ENCODE measurements around the gene MYRIP.
"Not testable (repeated sequence)": the region's sequence is repeated elsewhere in the genome, so short reads cannot be mapped to it uniquely, and the experiment has no call there.

The MYRIP gene

DNA sequence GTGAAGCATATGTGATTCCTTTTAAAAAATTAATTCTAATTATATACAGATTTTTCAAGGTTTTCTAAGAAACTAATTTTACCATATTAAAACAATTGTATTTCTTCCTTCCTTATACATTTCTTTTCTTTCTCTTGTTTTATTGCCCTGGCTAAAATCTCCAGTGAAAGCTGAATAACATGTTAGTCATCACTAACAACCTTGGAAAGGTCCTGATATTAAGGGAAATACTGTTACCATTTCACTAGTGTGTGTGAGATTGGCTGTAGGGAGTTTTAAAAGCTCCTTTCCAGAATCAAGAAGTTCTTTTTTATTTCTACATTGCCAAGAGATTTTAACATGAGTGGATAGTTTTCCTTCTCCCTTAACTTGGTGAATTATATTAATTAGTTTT lies 270.4 kb downstream of the MYRIP start:
- no peaks in the 10 kb centered on the region for H3K36me3 ChIP-seq (ENCODE audit: control insufficient read depth in 1 of 2, insufficient read depth in 2 of 2, low read length in 2 of 2)
- H3K4me1 ChIP-seq (ENCODE audit: control insufficient read depth in 1 of 2, insufficient read depth in 2 of 2, low read length in 2 of 2): no peaks in the 10 kb centered on the region
- no peak overlapping the region for H3K9ac ChIP-seq (ENCODE audit: low read depth in 1 of 2, low read length in 2 of 2)
- H3K27ac ChIP-seq (ENCODE audit: low read depth, low read length): no peak overlapping the region
- peaks cover 0 to 2% of the 10 kb centered on the region in 2 donors for H3K9me3 ChIP-seq (ENCODE audit: control insufficient read depth in 1 of 2, low read length in 2 of 2)
- H3K4me3 ChIP-seq (ENCODE audit: low read depth in 1 of 2, low read length in 2 of 2): no peak overlapping the region
- H3K27me3 ChIP-seq (ENCODE audit: control insufficient read depth in 1 of 2, insufficient read depth in 2 of 2, low read length in 2 of 2): no peaks in the 10 kb centered on the region

GRCh38 chr3:40083066-40083465 lies 273.7 kb downstream of the MYRIP start:
- H3K27me3 ChIP-seq (ENCODE audit: control insufficient read depth in 1 of 2, insufficient read depth in 2 of 2, low read length in 2 of 2): no peaks in the 10 kb centered on the region
- no peak overlapping the region for H3K4me3 ChIP-seq (ENCODE audit: low read depth in 1 of 2, low read length in 2 of 2)
- H3K9me3 ChIP-seq (ENCODE audit: control insufficient read depth in 1 of 2, low read length in 2 of 2): peaks cover 0 to 2% of the 10 kb centered on the region in 2 donors
- no peak overlapping the region for H3K9ac ChIP-seq (ENCODE audit: low read depth in 1 of 2, low read length in 2 of 2)
- H3K27ac ChIP-seq (ENCODE audit: low read depth, low read length): no peak overlapping the region
- no peaks in the 10 kb centered on the region for H3K36me3 ChIP-seq (ENCODE audit: control insufficient read depth in 1 of 2, insufficient read depth in 2 of 2, low read length in 2 of 2)
- no peaks in the 10 kb centered on the region for H3K4me1 ChIP-seq (ENCODE audit: control insufficient read depth in 1 of 2, insufficient read depth in 2 of 2, low read length in 2 of 2)

DNA sequence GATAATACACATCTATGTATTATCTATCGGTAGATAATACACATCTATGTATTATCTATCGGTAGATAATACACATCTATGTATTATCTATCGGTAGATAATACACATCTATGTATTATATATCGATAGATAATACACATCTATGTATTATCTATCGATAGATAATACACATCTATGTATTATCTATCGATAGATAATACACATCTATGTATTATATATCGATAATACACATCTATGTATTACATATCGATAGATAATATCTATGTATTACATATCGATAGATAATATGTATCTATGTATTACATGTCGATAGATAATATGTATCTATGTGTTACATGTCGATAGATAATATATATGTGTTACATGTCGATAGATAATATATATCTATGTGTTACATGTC lies 275.0 kb downstream of the MYRIP start:
- H3K27ac ChIP-seq (ENCODE audit: low read depth, low read length); H3K9me3 ChIP-seq (ENCODE audit: control insufficient read depth in 1 of 2, low read length in 2 of 2); H3K4me1 ChIP-seq (ENCODE audit: control insufficient read depth in 1 of 2, insufficient read depth in 2 of 2, low read length in 2 of 2); H3K4me3 ChIP-seq (ENCODE audit: low read depth in 1 of 2, low read length in 2 of 2); H3K9ac ChIP-seq (ENCODE audit: low read depth in 1 of 2, low read length in 2 of 2); H3K27me3 ChIP-seq (ENCODE audit: control insufficient read depth in 1 of 2, insufficient read depth in 2 of 2, low read length in 2 of 2); H3K36me3 ChIP-seq (ENCODE audit: control insufficient read depth in 1 of 2, insufficient read depth in 2 of 2, low read length in 2 of 2): not testable (repeated sequence)

DNA sequence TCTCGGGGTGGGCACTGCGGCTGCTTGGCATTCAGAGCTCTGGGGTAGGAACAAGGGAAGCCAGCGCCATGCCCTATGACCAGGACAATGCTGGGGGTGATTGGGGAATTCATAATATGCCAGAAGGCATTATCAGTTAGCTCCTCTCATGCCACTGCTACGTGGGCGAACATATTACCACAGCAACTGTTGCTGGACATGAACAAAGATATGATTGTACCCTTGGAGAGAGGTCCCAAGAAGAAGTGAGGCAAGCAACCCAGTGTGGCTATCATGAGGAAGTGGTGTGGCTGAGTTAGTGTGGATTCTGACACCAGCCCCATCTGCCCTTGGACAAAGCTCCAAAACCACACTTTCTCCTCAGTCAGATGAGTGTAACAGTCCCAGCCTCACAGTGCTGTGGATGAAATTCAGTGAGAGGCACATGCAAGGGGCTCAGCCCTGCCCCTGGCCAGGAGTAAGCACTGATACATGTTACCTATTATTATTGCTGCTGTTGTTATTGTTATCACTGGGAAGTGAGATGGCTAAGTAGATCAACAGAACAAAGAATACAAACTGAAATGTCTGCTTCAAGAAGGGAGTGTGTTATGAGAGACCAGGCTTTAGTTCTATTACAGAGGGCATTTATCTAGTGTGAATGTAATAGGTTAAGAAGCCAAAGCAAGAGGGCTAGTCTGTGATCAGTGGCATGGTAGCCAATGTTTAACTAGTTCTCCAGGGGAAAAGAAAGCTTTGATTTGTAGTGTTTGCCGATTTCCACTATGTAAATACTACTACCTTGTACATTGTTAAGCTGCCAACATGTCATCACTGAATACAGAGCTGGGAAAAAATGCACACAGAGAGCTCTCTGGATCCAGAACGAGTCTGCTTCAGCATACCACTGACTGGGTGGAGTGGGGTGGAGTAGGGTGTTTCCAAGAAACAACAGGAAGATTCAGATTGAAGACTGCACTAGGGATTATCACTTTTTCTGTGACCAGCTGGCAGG lies 277.8 kb downstream of the MYRIP start:
- Histone ChIP-seq H3K27ac (ENCODE audit: low read depth, low read length) (no peak overlapping the region), H3K4me3 (ENCODE audit: low read depth in 1 of 2, low read length in 2 of 2) (no peak overlapping the region)

GRCh38 chr3:40088527-40089170 lies 279.2 kb downstream of the MYRIP start:
- H3K4me3 ChIP-seq (ENCODE audit: low read depth in 1 of 2, low read length in 2 of 2): no peak overlapping the region
- no peak overlapping the region for H3K9ac ChIP-seq (ENCODE audit: low read depth in 1 of 2, low read length in 2 of 2)
- H3K27ac ChIP-seq (ENCODE audit: low read depth, low read length): no peak overlapping the region
- H3K9me3 ChIP-seq (ENCODE audit: control insufficient read depth in 1 of 2, low read length in 2 of 2): no peaks in the 10 kb centered on the region
- no peaks in the 10 kb centered on the region for H3K27me3 ChIP-seq (ENCODE audit: control insufficient read depth in 1 of 2, insufficient read depth in 2 of 2, low read length in 2 of 2)
- H3K36me3 ChIP-seq (ENCODE audit: control insufficient read depth in 1 of 2, insufficient read depth in 2 of 2, low read length in 2 of 2): no peaks in the 10 kb centered on the region
- H3K4me1 ChIP-seq (ENCODE audit: control insufficient read depth in 1 of 2, insufficient read depth in 2 of 2, low read length in 2 of 2): no peaks in the 10 kb centered on the region

More for the DNA sequence above, 277.8 kb downstream of the MYRIP start:
- H3K9ac ChIP-seq (ENCODE audit: low read depth in 1 of 2, low read length in 2 of 2): no peak overlapping the region
- H3K9me3 ChIP-seq (ENCODE audit: control insufficient read depth in 1 of 2, low read length in 2 of 2): peaks cover 0 to 2% of the 10 kb centered on the region in 2 donors
- H3K27me3 ChIP-seq (ENCODE audit: control insufficient read depth in 1 of 2, insufficient read depth in 2 of 2, low read length in 2 of 2): no peaks in the 10 kb centered on the region
- H3K4me1 ChIP-seq (ENCODE audit: control insufficient read depth in 1 of 2, insufficient read depth in 2 of 2, low read length in 2 of 2): no peaks in the 10 kb centered on the region
- H3K36me3 ChIP-seq (ENCODE audit: control insufficient read depth in 1 of 2, insufficient read depth in 2 of 2, low read length in 2 of 2): no peaks in the 10 kb centered on the region

GRCh38 chr3:40096661-40097111 lies 287.3 kb downstream of the MYRIP start:
- H3K27me3 ChIP-seq (ENCODE audit: control insufficient read depth in 1 of 2, insufficient read depth in 2 of 2, low read length in 2 of 2): no peaks in the 10 kb centered on the region
- no peak overlapping the region for H3K9ac ChIP-seq (ENCODE audit: low read depth in 1 of 2, low read length in 2 of 2)
- no peak overlapping the region for H3K27ac ChIP-seq (ENCODE audit: low read depth, low read length)
- no peaks in the 10 kb centered on the region for H3K36me3 ChIP-seq (ENCODE audit: control insufficient read depth in 1 of 2, insufficient read depth in 2 of 2, low read length in 2 of 2)
- peaks cover 0 to 1% of the 10 kb centered on the region in 2 donors for H3K9me3 ChIP-seq (ENCODE audit: control insufficient read depth in 1 of 2, low read length in 2 of 2)
- no peak overlapping the region for H3K4me3 ChIP-seq (ENCODE audit: low read depth in 1 of 2, low read length in 2 of 2)
- no peaks in the 10 kb centered on the region for H3K4me1 ChIP-seq (ENCODE audit: control insufficient read depth in 1 of 2, insufficient read depth in 2 of 2, low read length in 2 of 2)

GRCh38 chr3:40097131-40098117 lies 288.0 kb downstream of the MYRIP start:
- Histone ChIP-seq H3K4me1 (ENCODE audit: control insufficient read depth in 1 of 2, insufficient read depth in 2 of 2, low read length in 2 of 2) (no peaks in the 10 kb centered on the region), H3K27me3 (ENCODE audit: control insufficient read depth in 1 of 2, insufficient read depth in 2 of 2, low read length in 2 of 2) (no peaks in the 10 kb centered on the region), H3K9ac (ENCODE audit: low read depth in 1 of 2, low read length in 2 of 2) (no peak overlapping the region), H3K9me3 (ENCODE audit: control insufficient read depth in 1 of 2, low read length in 2 of 2) (peaks cover 0 to 3% of the 10 kb centered on the region in 2 donors), H3K27ac (ENCODE audit: low read depth, low read length) (no peak overlapping the region), H3K4me3 (ENCODE audit: low read depth in 1 of 2, low read length in 2 of 2) (no peak overlapping the region), H3K36me3 (ENCODE audit: control insufficient read depth in 1 of 2, insufficient read depth in 2 of 2, low read length in 2 of 2) (no peaks in the 10 kb centered on the region)

DNA sequence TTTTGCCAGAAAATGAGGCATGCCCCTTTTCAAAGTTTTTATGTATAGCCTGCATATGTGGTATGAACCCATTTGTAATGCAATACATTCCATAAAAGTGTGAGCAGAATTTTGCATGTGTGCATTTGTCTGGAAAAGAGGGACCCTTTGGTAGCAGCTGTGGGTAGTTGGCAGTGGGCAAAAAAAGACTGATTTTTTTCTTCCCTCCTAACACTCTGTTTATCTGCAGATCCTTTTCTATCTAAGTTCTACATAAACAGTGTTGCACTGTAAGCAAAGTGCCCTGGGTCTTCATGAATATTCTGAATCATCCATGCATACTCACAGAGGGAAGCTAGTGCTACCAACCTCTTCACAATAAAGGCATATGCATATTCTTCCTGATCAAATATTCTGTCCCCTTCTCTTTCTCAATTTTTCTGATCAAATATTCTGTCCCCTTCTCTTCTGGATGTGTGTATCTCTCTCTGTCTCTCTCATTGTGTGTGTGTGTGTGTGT lies 288.9 kb downstream of the MYRIP start:
- Histone ChIP-seq H3K27ac (ENCODE audit: low read depth, low read length) (no peak overlapping the region), H3K9me3 (ENCODE audit: control insufficient read depth in 1 of 2, low read length in 2 of 2) (peaks cover 0 to 3% of the 10 kb centered on the region in 2 donors), H3K27me3 (ENCODE audit: control insufficient read depth in 1 of 2, insufficient read depth in 2 of 2, low read length in 2 of 2) (no peaks in the 10 kb centered on the region), H3K36me3 (ENCODE audit: control insufficient read depth in 1 of 2, insufficient read depth in 2 of 2, low read length in 2 of 2) (no peaks in the 10 kb centered on the region), H3K4me1 (ENCODE audit: control insufficient read depth in 1 of 2, insufficient read depth in 2 of 2, low read length in 2 of 2) (no peaks in the 10 kb centered on the region), H3K4me3 (ENCODE audit: low read depth in 1 of 2, low read length in 2 of 2) (no peak overlapping the region), H3K9ac (ENCODE audit: low read depth in 1 of 2, low read length in 2 of 2) (no peak overlapping the region)

GRCh38 chr3:40099871-40100270 lies 290.5 kb downstream of the MYRIP start:
- H3K36me3 ChIP-seq (ENCODE audit: control insufficient read depth in 1 of 2, insufficient read depth in 2 of 2, low read length in 2 of 2): no peaks in the 10 kb centered on the region
- H3K27ac ChIP-seq (ENCODE audit: low read depth, low read length): no peak overlapping the region
- no peak overlapping the region for H3K9ac ChIP-seq (ENCODE audit: low read depth in 1 of 2, low read length in 2 of 2)
- no peak overlapping the region for H3K4me3 ChIP-seq (ENCODE audit: low read depth in 1 of 2, low read length in 2 of 2)
- H3K4me1 ChIP-seq (ENCODE audit: control insufficient read depth in 1 of 2, insufficient read depth in 2 of 2, low read length in 2 of 2): no peaks in the 10 kb centered on the region
- peaks cover 0 to 3% of the 10 kb centered on the region in 2 donors for H3K9me3 ChIP-seq (ENCODE audit: control insufficient read depth in 1 of 2, low read length in 2 of 2)
- no peaks in the 10 kb centered on the region for H3K27me3 ChIP-seq (ENCODE audit: control insufficient read depth in 1 of 2, insufficient read depth in 2 of 2, low read length in 2 of 2)

Measured in duodenal mucosa (tissue), 2 donors.